Measurements from ENCODE around the gene NINJ1. TPM values are rescaled to one million over a fixed set of nuclear protein-coding genes. Genes with fewer than 3 reads are reported as not detected.

Gene NINJ1
- total and polyA plus RNA-seq, 2 of the 13 experiments (the other 11 are each of a cell fraction or from before 2014, with no cell fraction given), result 81.2 to 92.1 TPM

GRCh38 chr9:93072383-93072795 is 61.7 kb downstream of the NINJ1 start:
- Histone ChIP-seq H3K4me2 (ENCODE audit: low read depth, low read length) (no peak overlapping the region), H3K79me2 (ENCODE audit: insufficient read depth, low read length) (no peaks in the 10 kb centered on the region), H4K20me1 (ENCODE audit: insufficient read depth, low read length) (no peaks in the 10 kb centered on the region), H3K9me3 (ENCODE audit: low read length) (no peaks in the 10 kb centered on the region), H3K4me3 (replicated peaks in 1 of 3; ENCODE audit: insufficient read depth in 1 of 3, low read depth in 2 of 3, low read length in 3 of 3) (no peak overlapping the region), H3K9ac (ENCODE audit: insufficient read depth, low read depth, low read length) (no peak overlapping the region), H3K36me3 (replicated peaks in 1 of 2; ENCODE audit: control insufficient read depth in 1 of 2, insufficient read depth in 2 of 2, low read length in 2 of 2) (no peaks in the 10 kb centered on the region), H3K27ac (ENCODE audit: extremely low read length, insufficient read depth, low read length) (no peak overlapping the region), H3K4me1 (ENCODE audit: insufficient read depth, low read length) (peaks cover 15% of the 10 kb centered on the region; the same call in 1 of the 2 replicates), H3K27me3 (ENCODE audit: control insufficient read depth in 1 of 2, insufficient read depth in 2 of 2, low read length in 2 of 2) (no peaks in the 10 kb centered on the region), H2AFZ (ENCODE audit: low read length) (no peak overlapping the region)
- BruUV-seq (replicated peaks), result no TSS peak
- in situ Hi-C loops (cut with HindIII; ENCODE audit: extremely low pct_ligation_motif_present, low pct_unique_long_range_greater_than_20kb) (no loop called here), intact Hi-C loops (cut with micrococcal nuclease; ENCODE audit: unreplicated experiment) (no loop called here)
- CTCF ChIA-PET (ENCODE audit: low intra/inter-chr PET ratio, low total read pairs), result no interaction called here
- WGBS (ENCODE audit: low lambda C conversion rate), result 47% methylated on average over 5 of the region's 5 CpGs
- DNase-seq (ENCODE audit: low spot score), result no peak
- no peak for FAIRE-seq
- POLR2A ChIA-PET, result no interaction called here
- no peak for ATAC-seq
- no peak for TF ChIP-seq ZBTB2 (CRISPR knock-in tag; IDR thresholded peaks at IDR 0.05; ENCODE audit: low read depth)
- no peak for TF ChIP-seq ZNF816 (CRISPR knock-in tag; IDR thresholded peaks at IDR 0.05; ENCODE audit: borderline replicate concordance)
- TF ChIP-seq FUBP1 (CRISPR knock-in tag; IDR thresholded peaks at IDR 0.05; ENCODE audit: borderline replicate concordance), result no peak
- TF ChIP-seq ZNF646 (CRISPR knock-in tag; IDR thresholded peaks at IDR 0.05), result no peak
- no peak for TF ChIP-seq HNRNPUL1 (IDR thresholded peaks at IDR 0.05; ENCODE audit: low read depth, low read length)
- no peak for TF ChIP-seq CENPBD1 (CRISPR knock-in tag; IDR thresholded peaks at IDR 0.05; ENCODE audit: borderline replicate concordance, low read depth)
- TF ChIP-seq MAFK (conservative IDR thresholded peaks at IDR 0.05 in 1 of 2, IDR thresholded peaks at IDR 0.05 in 1 of 2; ENCODE audit: low read length in 2 of 2), result no peak
- no peak for TF ChIP-seq TSC22D2 (CRISPR knock-in tag; IDR thresholded peaks at IDR 0.05; ENCODE audit: borderline replicate concordance)
- TF ChIP-seq SIN3B (IDR thresholded peaks at IDR 0.05; ENCODE audit: low read length), result no peak
- no peak for TF ChIP-seq ZNF335 (CRISPR knock-in tag; IDR thresholded peaks at IDR 0.05)
- TF ChIP-seq BRF2 (CRISPR knock-in tag; IDR thresholded peaks at IDR 0.05), result no peak
- TF ChIP-seq KLF13 (CRISPR knock-in tag; IDR thresholded peaks at IDR 0.05), result no peak
- no peak for TF ChIP-seq ZKSCAN8 (CRISPR knock-in tag; IDR thresholded peaks at IDR 0.05; ENCODE audit: borderline replicate concordance)
